ENCODE data around the gene KAZN. TPM values are rescaled to one million over a fixed set of nuclear protein-coding genes. Genes with fewer than 3 reads are reported as not detected.

Gene KAZN
- total and polyA plus RNA-seq, 2 donors (not counting 1 experiment from before 2014, with no cell fraction given) = 3.4 to 5.0 TPM

DNA sequence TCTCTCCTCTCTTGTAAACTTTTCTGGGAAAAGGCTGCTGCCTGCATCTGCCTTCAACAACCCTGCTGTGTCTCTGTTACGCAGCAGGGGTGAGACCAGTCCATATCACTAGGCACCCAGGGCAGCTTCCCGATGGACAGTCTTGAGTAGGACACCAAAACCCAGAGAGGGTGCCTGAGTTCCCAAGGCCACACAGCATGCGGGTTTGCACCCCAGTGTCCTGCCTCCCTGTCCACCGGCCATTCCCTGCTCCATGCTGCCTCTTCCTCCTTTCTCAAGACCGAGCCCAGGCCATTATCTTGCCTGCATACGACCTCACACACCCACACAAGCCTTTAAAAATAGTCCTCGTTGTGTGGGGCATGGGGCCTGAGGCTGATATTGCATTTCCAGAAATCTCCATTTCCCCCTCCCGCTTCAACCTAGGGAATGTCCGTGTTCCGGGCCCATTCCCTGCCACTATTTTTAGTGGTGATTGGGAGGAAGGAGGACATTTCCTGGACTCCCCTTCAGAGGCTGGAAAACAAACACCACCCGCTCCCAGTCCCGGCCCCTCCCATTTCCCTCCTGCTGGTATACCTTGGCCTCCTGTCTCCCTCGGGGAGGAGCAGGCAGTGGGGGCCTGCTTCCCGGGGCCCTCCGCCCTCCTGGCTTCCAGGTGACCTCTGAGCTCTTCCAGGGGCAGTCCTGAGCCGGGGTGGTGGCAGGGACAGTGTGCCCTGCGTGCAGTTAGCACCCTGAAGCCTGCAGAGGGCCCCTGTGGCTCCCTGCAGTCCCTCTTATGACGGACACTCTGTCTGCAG lies 422.7 kb downstream of the KAZN start:
- H3K9ac ChIP-seq (ENCODE audit: insufficient read depth, low read length) = no peak overlapping the region
- H3K4me3 ChIP-seq (replicated peaks in 1 of 4; ENCODE audit: control extremely low read depth in 1 of 4, insufficient read depth in 1 of 4, low read depth in 3 of 4, low read length in 4 of 4) = no peak overlapping the region
- H3K27ac ChIP-seq (ENCODE audit: insufficient read depth, low read length) = no peak overlapping the region
- no peaks in the 10 kb centered on the region for H4K20me1 ChIP-seq (ENCODE audit: control insufficient read depth, extremely low read depth, insufficient read depth, low read length)
- no peaks in the 10 kb centered on the region for H3K36me3 ChIP-seq (ENCODE audit: control insufficient read depth, insufficient read depth, low read length)
- no peaks in the 10 kb centered on the region for H3K9me3 ChIP-seq (ENCODE audit: control insufficient read depth, insufficient read depth, low read depth, low read length)
- DNase-seq (ENCODE audit: low read depth in 2 of 2) = no peak
- H3K4me2 ChIP-seq (ENCODE audit: extremely low read depth, insufficient read depth, low read length) = no peak overlapping the region
- no peaks in the 10 kb centered on the region for H3K27me3 ChIP-seq (ENCODE audit: control insufficient read depth, insufficient read depth, low read length)
- H2AFZ ChIP-seq (ENCODE audit: low read length) = no peak overlapping the region
- no peaks in the 10 kb centered on the region for H3K79me2 ChIP-seq (ENCODE audit: control insufficient read depth, insufficient read depth, low read length)
- no peak for TF ChIP-seq EZH2 (IDR thresholded peaks at IDR 0.05; ENCODE audit: low read length, missing control alignments)
- TF ChIP-seq CTCF (conservative IDR thresholded peaks at IDR 0.05 in 1 of 2, IDR thresholded peaks at IDR 0.05 in 1 of 2; ENCODE audit: low read depth in 1 of 2, low read length in 2 of 2) = no peak
- no peaks in the 10 kb centered on the region for H3K4me1 ChIP-seq (ENCODE audit: control insufficient read depth, extremely low read depth, insufficient read depth, low read length)

DNA sequence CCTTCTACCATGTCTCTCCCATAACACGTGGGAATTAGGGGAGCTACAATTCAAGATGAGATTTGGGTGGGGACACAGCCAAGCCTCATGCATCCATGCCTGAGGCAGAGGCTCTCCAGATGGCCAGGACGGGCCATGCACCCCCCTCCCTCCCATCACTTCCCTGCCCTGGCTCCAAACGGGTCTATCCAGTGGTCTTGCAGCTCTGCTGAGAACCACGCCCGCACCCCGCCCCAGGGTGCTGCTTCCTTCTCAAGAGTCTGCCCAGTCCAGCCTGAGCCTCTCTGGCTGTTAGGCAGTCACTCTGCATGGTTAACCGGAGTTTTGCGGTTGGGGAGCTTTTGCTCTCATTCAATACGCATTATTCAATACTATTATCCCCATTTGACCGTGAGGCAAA lies 423.6 kb downstream of the KAZN start:
- no peaks in the 10 kb centered on the region for H3K36me3 ChIP-seq (ENCODE audit: control insufficient read depth, insufficient read depth, low read length)
- no peaks in the 10 kb centered on the region for H4K20me1 ChIP-seq (ENCODE audit: control insufficient read depth, extremely low read depth, insufficient read depth, low read length)
- H3K79me2 ChIP-seq (ENCODE audit: control insufficient read depth, insufficient read depth, low read length) = no peaks in the 10 kb centered on the region
- H3K27ac ChIP-seq (ENCODE audit: insufficient read depth, low read length) = no peak overlapping the region
- H2AFZ ChIP-seq (ENCODE audit: low read length) = no peak overlapping the region
- H3K4me3 ChIP-seq (replicated peaks in 1 of 4; ENCODE audit: control extremely low read depth in 1 of 4, insufficient read depth in 1 of 4, low read depth in 3 of 4, low read length in 4 of 4) = no peak overlapping the region
- no peak for DNase-seq (ENCODE audit: low read depth in 2 of 2)
- no peaks in the 10 kb centered on the region for H3K4me1 ChIP-seq (ENCODE audit: control insufficient read depth, extremely low read depth, insufficient read depth, low read length)
- H3K9me3 ChIP-seq (ENCODE audit: control insufficient read depth, insufficient read depth, low read depth, low read length) = no peaks in the 10 kb centered on the region
- H3K27me3 ChIP-seq (ENCODE audit: control insufficient read depth, insufficient read depth, low read length) = no peaks in the 10 kb centered on the region
- H3K9ac ChIP-seq (ENCODE audit: insufficient read depth, low read length) = no peak overlapping the region
- H3K4me2 ChIP-seq (ENCODE audit: extremely low read depth, insufficient read depth, low read length) = no peak overlapping the region
- no peak for TF ChIP-seq CTCF (conservative IDR thresholded peaks at IDR 0.05 in 1 of 2, IDR thresholded peaks at IDR 0.05 in 1 of 2; ENCODE audit: low read depth in 1 of 2, low read length in 2 of 2)
- TF ChIP-seq EZH2 (IDR thresholded peaks at IDR 0.05; ENCODE audit: low read length, missing control alignments) = no peak

GRCh38 chr1:15023205-15023604 lies 424.7 kb downstream of the KAZN start:
- DNase-seq (ENCODE audit: low read depth in 2 of 2) = no peak
- Histone ChIP-seq H3K36me3 (ENCODE audit: control insufficient read depth, insufficient read depth, low read length) (no peaks in the 10 kb centered on the region), H3K9ac (ENCODE audit: insufficient read depth, low read length) (no peak overlapping the region), H3K27me3 (ENCODE audit: control insufficient read depth, insufficient read depth, low read length) (no peaks in the 10 kb centered on the region), H2AFZ (ENCODE audit: low read length) (no peak overlapping the region), H3K4me1 (ENCODE audit: control insufficient read depth, extremely low read depth, insufficient read depth, low read length) (peaks cover 7% of the 10 kb centered on the region), H3K79me2 (ENCODE audit: control insufficient read depth, insufficient read depth, low read length) (no peaks in the 10 kb centered on the region), H3K4me2 (ENCODE audit: extremely low read depth, insufficient read depth, low read length) (no peak overlapping the region), H3K9me3 (ENCODE audit: control insufficient read depth, insufficient read depth, low read depth, low read length) (no peaks in the 10 kb centered on the region), H4K20me1 (ENCODE audit: control insufficient read depth, extremely low read depth, insufficient read depth, low read length) (no peaks in the 10 kb centered on the region), H3K27ac (ENCODE audit: insufficient read depth, low read length) (no peak overlapping the region), H3K4me3 (replicated peaks in 1 of 4; ENCODE audit: control extremely low read depth in 1 of 4, insufficient read depth in 1 of 4, low read depth in 3 of 4, low read length in 4 of 4) (no peak overlapping the region)
- TF ChIP-seq CTCF (conservative IDR thresholded peaks at IDR 0.05 in 1 of 2, IDR thresholded peaks at IDR 0.05 in 1 of 2; ENCODE audit: low read depth in 1 of 2, low read length in 2 of 2) (no peak), EZH2 (IDR thresholded peaks at IDR 0.05; ENCODE audit: low read length, missing control alignments) (no peak)

Measured in fibroblast of lung (primary cell).